Vagina (tissue), 2 donors: ENCODE measurements around the gene MBNL2. TPM values are rescaled to one million over a fixed set of nuclear protein-coding genes. Genes with fewer than 3 reads are reported as not detected.

Experiments used
- DNase-seq, 2 donors: peaks; one replicate each; pipeline ENCODE4 v3.0.0-alpha.2; 2017; ENCODE audit errors: extremely low spot score in 2 of 2
- H3K27ac ChIP-seq: fragments of 200-600 bp; sonication (generic); one replicate; pipeline ENCODE4 v1.5.1; 2019
- H3K27me3 ChIP-seq: fragments of 200-600 bp; sonication (generic); one replicate; pipeline ENCODE4 v1.5.1; 2019
- H3K36me3 ChIP-seq, 2 donors: fragments of 200-600 bp; sonication (generic); one replicate each; pipeline ENCODE4 v1.5.1; 2017 to 2019
- H3K4me1 ChIP-seq: fragments of 200-600 bp; sonication (generic); one replicate; pipeline ENCODE4 v1.5.1; 2019
- H3K4me3 ChIP-seq, 2 donors: fragments of 200-600 bp; sonication (generic); 1 replicate in 1 of 2; 2 replicates in 1 of 2; pipeline ENCODE4 v1.5.1; 2016 to 2019
- H3K9me3 ChIP-seq: fragments of 200-600 bp; sonication (generic); one replicate; pipeline ENCODE4 v1.5.1; 2019
- POLR2A ChIP-seq, 2 donors: fragments of 450-650 bp; IDR thresholded peaks; one replicate each; pipeline ENCODE4 v1.6.1; 2017; ENCODE audit warnings: antibody characterized with exemption in 2 of 2, mild to moderate bottlenecking in 2 of 2, moderate library complexity in 2 of 2
- POLR2AphosphoS5 ChIP-seq, 2 donors: sonication (generic); formaldehyde crosslinking; IDR thresholded peaks; one replicate each; pipeline ENCODE4 v1.9.0; 2017; ENCODE audit warnings: antibody characterized with exemption in 2 of 2, mild to moderate bottlenecking in 2 of 2, low read depth in 1 of 2; ENCODE audit not compliant: insufficient read depth in 1 of 2
- intact Hi-C: fragments of 100-400 bp; cut with DNase I; formaldehyde crosslinking; loops from one replicate; pipeline ENCODE4 v1.15.1; 2023
- total RNA-seq: library from RNA; depleted of rRNA; stranded (reverse); fragments of >200 nt; gene quantifications from one replicate; pipeline ENCODE4 v1.2.3, GENCODE V29; 2016
- TF ChIP-seq, protein P1 (sequence below), 3 experiments: fragments of 450-650 bp in 2 of 3; fragments of 200-600 bp in 1 of 3; sonication (generic) in 1 of 3; IDR thresholded peaks; one replicate each; pipeline ENCODE4 v1.5.1; 2017 to 2019; ENCODE audit warnings: antibody characterized with exemption in 3 of 3, mild to moderate bottlenecking in 2 of 3, moderate library complexity in 2 of 3

MBNL2 gene
- total RNA-seq, 1 donor from 2014 or later, result 63.1 TPM

DNA sequence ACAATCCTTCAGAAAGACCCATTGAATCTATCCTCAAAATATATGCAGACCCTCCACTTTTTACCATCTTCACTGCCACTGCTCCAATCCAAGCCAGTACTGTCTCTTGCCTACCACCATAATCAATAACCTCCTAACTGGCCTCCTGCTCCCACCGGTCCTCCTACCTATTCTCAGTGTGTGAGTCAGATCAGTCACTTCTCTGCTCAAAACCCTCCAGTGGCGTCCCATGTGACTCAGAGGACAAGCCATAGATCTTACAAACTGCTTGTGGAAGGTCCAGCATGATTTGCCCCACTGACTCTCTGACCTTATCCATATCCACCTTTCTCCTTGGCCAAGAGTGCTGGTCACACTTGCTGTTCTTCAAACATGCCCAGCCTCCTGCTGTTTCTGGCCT is 23.4 kb upstream of the MBNL2 start:
- Histone ChIP-seq H3K4me1 (no peaks in the 10 kb centered on the region), H3K4me3 (no peak overlapping the region), H3K36me3 (no peaks in the 10 kb centered on the region), H3K9me3 (no peaks in the 10 kb centered on the region), H3K27ac (no peak overlapping the region), H3K27me3 (no peaks in the 10 kb centered on the region)
- intact Hi-C loops, result no loop called here
- TF ChIP-seq, protein P1, sequence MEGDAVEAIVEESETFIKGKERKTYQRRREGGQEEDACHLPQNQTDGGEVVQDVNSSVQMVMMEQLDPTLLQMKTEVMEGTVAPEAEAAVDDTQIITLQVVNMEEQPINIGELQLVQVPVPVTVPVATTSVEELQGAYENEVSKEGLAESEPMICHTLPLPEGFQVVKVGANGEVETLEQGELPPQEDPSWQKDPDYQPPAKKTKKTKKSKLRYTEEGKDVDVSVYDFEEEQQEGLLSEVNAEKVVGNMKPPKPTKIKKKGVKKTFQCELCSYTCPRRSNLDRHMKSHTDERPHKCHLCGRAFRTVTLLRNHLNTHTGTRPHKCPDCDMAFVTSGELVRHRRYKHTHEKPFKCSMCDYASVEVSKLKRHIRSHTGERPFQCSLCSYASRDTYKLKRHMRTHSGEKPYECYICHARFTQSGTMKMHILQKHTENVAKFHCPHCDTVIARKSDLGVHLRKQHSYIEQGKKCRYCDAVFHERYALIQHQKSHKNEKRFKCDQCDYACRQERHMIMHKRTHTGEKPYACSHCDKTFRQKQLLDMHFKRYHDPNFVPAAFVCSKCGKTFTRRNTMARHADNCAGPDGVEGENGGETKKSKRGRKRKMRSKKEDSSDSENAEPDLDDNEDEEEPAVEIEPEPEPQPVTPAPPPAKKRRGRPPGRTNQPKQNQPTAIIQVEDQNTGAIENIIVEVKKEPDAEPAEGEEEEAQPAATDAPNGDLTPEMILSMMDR (IDR thresholded peaks at IDR 0.05), result no peak
- DNase-seq, result no peak

DNA sequence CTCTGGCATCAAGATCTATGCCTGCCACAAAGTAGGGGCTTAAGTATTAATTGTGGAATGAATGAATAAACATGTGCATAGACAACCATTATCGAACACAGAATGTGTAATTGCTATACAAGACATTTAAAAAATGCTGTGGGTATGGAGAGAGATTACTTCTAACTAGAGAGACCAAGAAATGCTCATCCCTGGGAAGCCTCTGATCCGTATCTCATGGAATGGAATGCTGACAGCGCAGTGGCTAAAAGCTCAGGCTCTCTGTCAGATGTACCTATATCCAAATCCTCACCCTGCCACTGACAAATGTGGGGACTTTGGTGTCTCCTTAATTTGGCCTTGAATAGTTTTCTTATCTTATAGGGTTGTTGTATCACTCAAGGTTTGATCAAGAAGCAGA is 22.7 kb upstream of the MBNL2 start:
- Histone ChIP-seq H3K27ac (no peak overlapping the region), H3K27me3 (no peaks in the 10 kb centered on the region), H3K4me3 (no peak overlapping the region), H3K4me1 (no peaks in the 10 kb centered on the region), H3K9me3 (no peaks in the 10 kb centered on the region), H3K36me3 (no peaks in the 10 kb centered on the region)
- TF ChIP-seq POLR2AphosphoS5 (IDR thresholded peaks at IDR 0.05; ENCODE audit: insufficient read depth in 1 of 2, low read depth in 1 of 2), result no peak
- TF ChIP-seq, protein P1 (IDR thresholded peaks at IDR 0.05), result no peak
- TF ChIP-seq POLR2A (IDR thresholded peaks at IDR 0.05), result no peak
- DNase-seq, result no peak
- intact Hi-C loops, result no loop called here

DNA sequence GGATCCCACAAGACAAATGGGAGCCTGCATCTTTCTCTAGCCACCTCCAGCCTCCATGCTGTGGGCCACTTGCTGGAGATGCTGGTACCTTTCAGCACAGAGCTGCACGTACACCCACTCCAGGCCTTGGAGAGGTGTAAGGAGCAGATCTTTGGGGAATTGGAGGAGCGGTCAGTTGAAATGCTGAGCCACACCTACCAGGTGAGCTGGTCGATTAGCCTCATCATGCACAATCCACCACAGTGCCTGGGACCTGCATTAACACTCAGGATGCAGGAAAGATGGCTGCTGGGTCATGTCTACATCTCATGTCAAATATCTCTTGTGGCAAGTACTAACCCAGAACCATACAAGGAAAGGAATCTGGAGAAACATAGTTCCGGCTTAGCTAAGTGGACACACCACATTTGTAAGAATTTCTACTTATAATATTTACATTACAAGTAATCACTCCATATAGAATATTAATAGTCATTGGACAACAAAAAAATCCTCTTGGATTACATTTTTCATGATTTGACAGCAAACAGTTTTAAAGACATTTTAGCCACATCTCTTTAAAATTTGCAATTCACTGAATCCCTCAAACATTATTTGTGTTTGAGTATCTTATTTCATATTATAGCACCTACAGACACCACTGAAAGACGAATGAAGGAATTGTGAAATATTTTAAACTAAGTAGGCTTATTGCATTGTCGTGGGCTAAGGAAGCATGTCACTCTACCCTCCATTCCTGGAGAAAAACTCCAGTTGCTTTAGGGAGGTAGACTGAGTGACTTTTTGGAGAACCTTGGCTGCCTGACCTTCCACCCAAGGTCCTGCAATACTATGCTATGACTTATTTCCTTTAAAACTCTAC is 21.8 kb upstream of the MBNL2 start:
- Histone ChIP-seq H3K36me3 (no peaks in the 10 kb centered on the region), H3K27ac (no peak overlapping the region), H3K27me3 (no peaks in the 10 kb centered on the region), H3K4me1 (no peaks in the 10 kb centered on the region), H3K9me3 (no peaks in the 10 kb centered on the region), H3K4me3 (no peak overlapping the region)
- no peak for DNase-seq
- intact Hi-C loops, result no loop called here
- TF ChIP-seq POLR2A (IDR thresholded peaks at IDR 0.05), result no peak

DNA sequence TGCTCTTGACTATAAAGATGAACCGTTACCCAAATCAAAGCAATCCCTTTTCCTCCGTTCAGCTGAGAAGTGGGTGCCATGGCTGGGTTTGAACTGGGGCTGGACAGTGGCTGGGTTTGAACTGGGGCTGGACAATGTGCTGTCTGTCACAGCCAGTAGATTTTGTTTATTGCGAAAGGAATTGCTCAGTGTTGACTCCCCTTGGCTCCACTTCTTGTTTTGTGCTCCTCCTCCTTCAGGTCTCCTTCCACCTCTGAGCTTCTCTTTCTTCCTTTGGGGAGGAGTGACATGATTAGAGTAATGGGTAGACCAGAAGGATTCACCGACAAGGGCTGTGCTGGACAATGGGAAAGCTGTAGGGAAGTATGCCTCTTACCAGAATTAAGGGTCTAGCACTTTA is 19.4 kb upstream of the MBNL2 start:
- TF ChIP-seq POLR2AphosphoS5 (IDR thresholded peaks at IDR 0.05; ENCODE audit: insufficient read depth in 1 of 2, low read depth in 1 of 2) (no peak), POLR2A (IDR thresholded peaks at IDR 0.05) (no peak)
- TF ChIP-seq, protein P1 (IDR thresholded peaks at IDR 0.05), result no peak
- DNase-seq, result no peak
- no peaks in the 10 kb centered on the region for H3K27me3 ChIP-seq
- intact Hi-C loops, result no loop called here
- H3K4me3 ChIP-seq, result no peak overlapping the region
- H3K9me3 ChIP-seq, result no peaks in the 10 kb centered on the region
- H3K36me3 ChIP-seq, result no peaks in the 10 kb centered on the region
- no peaks in the 10 kb centered on the region for H3K4me1 ChIP-seq
- no peak overlapping the region for H3K27ac ChIP-seq

DNA sequence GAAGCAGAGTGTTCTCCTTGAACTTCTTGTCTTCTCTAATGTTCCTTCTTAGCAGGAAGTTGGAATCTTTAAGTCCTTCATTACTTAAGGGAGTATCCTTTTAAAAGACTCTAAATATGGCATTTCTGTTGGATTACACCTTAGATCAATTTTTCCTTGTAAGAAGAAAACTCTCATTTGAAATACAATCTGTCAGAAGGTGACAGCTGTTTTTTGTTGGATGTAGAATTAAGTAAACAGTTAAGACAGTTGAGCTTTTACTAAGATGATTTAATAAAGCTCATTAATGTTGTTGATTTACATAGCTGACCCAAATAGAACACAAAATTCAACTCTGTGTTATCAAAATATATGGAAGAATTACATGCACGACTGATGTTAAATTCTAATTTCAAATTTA is 16.7 kb upstream of the MBNL2 start:
- Histone ChIP-seq H3K36me3 (no peaks in the 10 kb centered on the region), H3K27ac (no peak overlapping the region), H3K27me3 (no peaks in the 10 kb centered on the region), H3K4me3 (no peak overlapping the region), H3K4me1 (no peaks in the 10 kb centered on the region), H3K9me3 (no peaks in the 10 kb centered on the region)
- TF ChIP-seq, protein P1 (IDR thresholded peaks at IDR 0.05), result no peak
- TF ChIP-seq POLR2A (IDR thresholded peaks at IDR 0.05), result no peak
- no peak for TF ChIP-seq POLR2AphosphoS5 (IDR thresholded peaks at IDR 0.05; ENCODE audit: insufficient read depth in 1 of 2, low read depth in 1 of 2)
- intact Hi-C loops, result no loop called here
- DNase-seq, result no peak
